Activated naive CD4-positive, alpha-beta T cell treated with anti-CD3 and anti-CD28 coated beads, Interleukin-2, amount 50 U/mL, for 16 hours (primary cell): ENCODE data around the gene LDLRAD2.
"Not testable (repeated sequence)": the region's sequence is repeated elsewhere in the genome, so short reads cannot be mapped to it uniquely, and the experiment has no call there.

ENCODE experiments used
- DNase-seq: peaks from one replicate; pipeline ENCODE4 v3.0.0-alpha.2; 2020

LDLRAD2 gene

GRCh38 chr1:21824926-21825325 is 12.9 kb downstream of the LDLRAD2 start:
- no peak for DNase-seq

GRCh38 chr1:21825393-21825792 is 13.3 kb downstream of the LDLRAD2 start:
- DNase-seq, result no peak

GRCh38 chr1:21826694-21827093 is 14.6 kb downstream of the LDLRAD2 start:
- not testable (repeated sequence) for DNase-seq

GRCh38 chr1:21827141-21827679 is 15.1 kb downstream of the LDLRAD2 start:
- DNase-seq, result no peak

GRCh38 chr1:21828075-21828474 is 16.0 kb downstream of the LDLRAD2 start:
- DNase-seq, result no peak

GRCh38 chr1:21828506-21829210 is 16.6 kb downstream of the LDLRAD2 start:
- no peak for DNase-seq

GRCh38 chr1:21829294-21829693 is 17.2 kb downstream of the LDLRAD2 start:
- DNase-seq, result no peak

GRCh38 chr1:21830792-21831453 is 18.9 kb downstream of the LDLRAD2 start:
- no peak for DNase-seq

- no peak for DNase-seq
Measured at GRCh38 chr1:21831454-21831970, 19.4 kb downstream of the LDLRAD2 start.

GRCh38 chr1:21833392-21833976 is 21.4 kb downstream of the LDLRAD2 start:
- no peak for DNase-seq

- DNase-seq, result no peak
Measured at GRCh38 chr1:21834094-21834493, 22.0 kb downstream of the LDLRAD2 start.

- DNase-seq, result no peak
Measured at GRCh38 chr1:21834666-21835065, 22.6 kb downstream of the LDLRAD2 start.

GRCh38 chr1:21836010-21836409 is 23.9 kb downstream of the LDLRAD2 start:
- no peak for DNase-seq

GRCh38 chr1:21836729-21837128 is 24.7 kb downstream of the LDLRAD2 start:
- no peak for DNase-seq

GRCh38 chr1:21837476-21837875 is 25.4 kb downstream of the LDLRAD2 start:
- DNase-seq, result no peak

GRCh38 chr1:21838359-21839157 is 26.5 kb downstream of the LDLRAD2 start:
- DNase-seq, result no peak

- DNase-seq, result no peak
Measured at GRCh38 chr1:21839337-21840037, 27.4 kb downstream of the LDLRAD2 start.

GRCh38 chr1:21840981-21841380 is 28.9 kb downstream of the LDLRAD2 start:
- DNase-seq, result no peak

- no peak for DNase-seq
Measured at GRCh38 chr1:21841852-21842466, 29.9 kb downstream of the LDLRAD2 start.

- no peak for DNase-seq
Measured at GRCh38 chr1:21842606-21843162, 30.6 kb downstream of the LDLRAD2 start.

GRCh38 chr1:21843208-21843607 is 31.1 kb downstream of the LDLRAD2 start:
- no peak for DNase-seq
